Endodermal cell (in vitro differentiated cells): ENCODE results near the gene KLHL14. TPM values are rescaled to one million over a fixed set of nuclear protein-coding genes. Genes with fewer than 3 reads are reported as not detected.
A peak's percentile ranks its signal among the peaks of the same experiment; 100 is the strongest.

ENCODE experiments used
- DNase-seq: peaks from one replicate; pipeline ENCODE4 v3.0.0-alpha.2; 2017
- H3K27ac ChIP-seq: 2 replicates; pipeline ENCODE4 v1.5.1; 2013; ENCODE audit warnings: mild to moderate bottlenecking, low read depth, low read length, moderate library complexity
- H3K27me3 ChIP-seq: 2 replicates; pipeline ENCODE4 v1.6.1; 2013; ENCODE audit warnings: mild to moderate bottlenecking, low read length, moderate library complexity; ENCODE audit not compliant: insufficient read depth, control insufficient read depth, poor library complexity, severe bottlenecking
- H3K36me3 ChIP-seq: 2 replicates; pipeline ENCODE4 v1.7.0; 2013; ENCODE audit warnings: mild to moderate bottlenecking, low read length, moderate library complexity; ENCODE audit not compliant: control insufficient read depth, insufficient read depth
- H3K4me1 ChIP-seq: one replicate; pipeline ENCODE4 v1.7.0; 2013; ENCODE audit warnings: low read length; ENCODE audit not compliant: control insufficient read depth, insufficient read depth
- H3K4me3 ChIP-seq: 2 replicates; pipeline ENCODE4 v1.5.1; 2013; ENCODE audit warnings: mild to moderate bottlenecking, low read length, moderate library complexity
- H3K9ac ChIP-seq: 2 replicates; pipeline ENCODE4 v1.6.1; 2013; ENCODE audit warnings: mild to moderate bottlenecking, low read length, moderate library complexity; ENCODE audit not compliant: poor library complexity, severe bottlenecking; ENCODE audit errors: extremely low read depth
- H3K9me3 ChIP-seq: 2 replicates; pipeline ENCODE4 v1.6.1; 2013; ENCODE audit warnings: mild to moderate bottlenecking, low read length, moderate library complexity; ENCODE audit not compliant: control insufficient read depth
- H3K27ac Mint-ChIP-seq: 2 replicates; pipeline ENCODE4 v1.8.0; 2020; ENCODE audit warnings: mixed read lengths
- H3K27me3 Mint-ChIP-seq: 2 replicates; pipeline ENCODE4 v1.8.0; 2021; ENCODE audit warnings: mild to moderate bottlenecking, mixed read lengths; ENCODE audit not compliant: insufficient read depth
- H3K36me3 Mint-ChIP-seq: 2 replicates; pipeline ENCODE4 v1.8.0; 2020; ENCODE audit warnings: low read depth, mixed read lengths
- H3K4me1 Mint-ChIP-seq: 2 replicates; pipeline ENCODE4 v1.8.0; 2020; ENCODE audit warnings: mixed read lengths
- H3K4me3 Mint-ChIP-seq: 2 replicates; pipeline ENCODE4 v1.8.0; 2020; ENCODE audit warnings: mild to moderate bottlenecking, moderate library complexity, mixed read lengths
- H3K9me3 Mint-ChIP-seq: 2 replicates; pipeline ENCODE4 v1.8.0; 2020; ENCODE audit warnings: mild to moderate bottlenecking, mixed read lengths
- WGBS, 2 experiments: methylation state at CpG; one replicate each; pipeline versions ENCODE4 v1.1.5 to v1.1.7; 2013; ENCODE audit warnings: missing lambda C conversion rate in 2 of 2, mixed read lengths in 1 of 2; ENCODE audit not compliant: insufficient coverage in 1 of 2, insufficient read length in 1 of 2; 5-methylcytosine and 5-hydroxymethylcytosine counted together
- total RNA-seq, 2 donors: library from RNA; stranded (reverse); fragmentation: NEBNext Ultra II Directional in 1 of 2; extraction: Animal tissue kit (Norgen Biotek cat#: 25700) in 1 of 2; gene quantifications; 2 replicates in 1 of 2; 3 replicates in 1 of 2; pipeline ENCODE4 v1.2.1, GENCODE V29; 2021
- TF ChIP-seq, protein P1 (sequence below): fragments of 200-600 bp; sonication (generic); conservative IDR thresholded peaks from 2 replicates; pipeline ENCODE4 v1.5.0; 2021; ENCODE audit warnings: antibody characterized with exemption, mild to moderate bottlenecking

Gene KLHL14
- total RNA-seq, 2 donors from 2014 or later, result 4.2 TPM

DNA sequence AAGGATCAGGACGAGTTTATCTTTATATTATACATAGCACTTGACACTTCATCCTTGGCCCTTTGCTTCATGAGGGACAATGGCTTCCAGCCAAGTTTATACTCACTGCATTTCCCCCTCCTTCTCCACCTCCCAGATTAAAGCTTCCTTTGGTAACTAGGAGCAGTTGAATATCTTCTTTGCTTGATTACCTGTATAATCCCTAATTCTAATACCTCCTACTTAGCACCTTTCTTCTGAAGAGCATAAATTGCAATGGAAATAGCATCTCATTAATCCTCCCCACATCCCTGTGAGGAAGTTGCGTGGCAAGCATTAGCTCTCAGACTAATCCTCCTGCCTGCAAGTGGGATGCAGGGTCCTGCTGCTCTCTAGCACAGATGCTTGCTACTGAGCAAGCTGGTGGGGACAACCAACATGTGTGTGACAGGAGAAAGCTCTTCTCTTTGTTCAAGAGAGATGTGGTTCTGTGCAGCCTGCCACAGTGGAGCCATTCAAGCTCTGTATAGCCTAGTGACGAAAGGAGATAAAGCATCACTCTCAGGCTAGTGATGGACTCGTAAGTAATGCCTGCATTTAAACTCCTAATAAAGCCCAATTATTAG, 19.1 kb downstream of the KLHL14 start:
- Histone ChIP-seq H3K36me3 (no peaks in the 10 kb centered on the region), H3K27me3 (peaks cover 22% of the 10 kb centered on the region), H3K4me3 (no peak overlapping the region), H3K9ac (no peak overlapping the region), H3K4me1 (peaks cover 4% of the 10 kb centered on the region), H3K9me3 (peaks cover 6% of the 10 kb centered on the region), H3K27ac (no peak overlapping the region)
- Mint-ChIP-seq H3K4me3 (no peak overlapping the region), H3K27ac (peak overlapping the region; percentile 92), H3K4me1 (peaks cover 43% of the 10 kb centered on the region), H3K27me3 (peaks cover 14% of the 10 kb centered on the region), H3K36me3 (peaks cover 10% of the 10 kb centered on the region), H3K9me3 (peaks cover 2% of the 10 kb centered on the region)
- DNase-seq, result peak; percentile 56
- TF ChIP-seq, protein P1, sequence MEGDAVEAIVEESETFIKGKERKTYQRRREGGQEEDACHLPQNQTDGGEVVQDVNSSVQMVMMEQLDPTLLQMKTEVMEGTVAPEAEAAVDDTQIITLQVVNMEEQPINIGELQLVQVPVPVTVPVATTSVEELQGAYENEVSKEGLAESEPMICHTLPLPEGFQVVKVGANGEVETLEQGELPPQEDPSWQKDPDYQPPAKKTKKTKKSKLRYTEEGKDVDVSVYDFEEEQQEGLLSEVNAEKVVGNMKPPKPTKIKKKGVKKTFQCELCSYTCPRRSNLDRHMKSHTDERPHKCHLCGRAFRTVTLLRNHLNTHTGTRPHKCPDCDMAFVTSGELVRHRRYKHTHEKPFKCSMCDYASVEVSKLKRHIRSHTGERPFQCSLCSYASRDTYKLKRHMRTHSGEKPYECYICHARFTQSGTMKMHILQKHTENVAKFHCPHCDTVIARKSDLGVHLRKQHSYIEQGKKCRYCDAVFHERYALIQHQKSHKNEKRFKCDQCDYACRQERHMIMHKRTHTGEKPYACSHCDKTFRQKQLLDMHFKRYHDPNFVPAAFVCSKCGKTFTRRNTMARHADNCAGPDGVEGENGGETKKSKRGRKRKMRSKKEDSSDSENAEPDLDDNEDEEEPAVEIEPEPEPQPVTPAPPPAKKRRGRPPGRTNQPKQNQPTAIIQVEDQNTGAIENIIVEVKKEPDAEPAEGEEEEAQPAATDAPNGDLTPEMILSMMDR, result no peak
- WGBS, 2 experiments, result 61 to 74% methylated on average over 3 to 4 of the region's 4 CpGs

DNA sequence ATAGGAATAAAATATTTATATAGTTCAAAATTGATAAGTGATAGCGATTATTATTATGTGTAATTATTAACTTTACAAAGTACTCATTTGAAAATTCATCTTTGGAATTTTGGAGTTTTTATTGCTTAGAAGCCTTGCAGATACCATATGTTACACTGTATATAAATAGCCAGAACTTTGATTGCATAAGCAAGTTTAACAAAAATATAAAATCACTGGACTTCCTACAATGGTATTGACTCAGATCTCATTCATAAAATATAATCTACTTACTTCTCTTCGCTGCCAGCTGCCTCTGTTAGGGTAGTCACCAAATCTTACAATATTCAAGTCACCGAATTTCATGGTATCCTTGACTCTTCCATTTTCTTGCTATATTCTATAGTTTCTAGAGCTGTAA, 22.5 kb downstream of the KLHL14 start:
- H3K27me3 ChIP-seq, result peaks cover 6% of the 10 kb centered on the region
- Mint-ChIP-seq H3K27ac (no peak overlapping the region), H3K4me3 (no peak overlapping the region), H3K36me3 (no peaks in the 10 kb centered on the region), H3K27me3 (peaks cover 2% of the 10 kb centered on the region), H3K9me3 (no peaks in the 10 kb centered on the region), H3K4me1 (peaks cover 35% of the 10 kb centered on the region)
- H3K9me3 ChIP-seq, result no peaks in the 10 kb centered on the region
- H3K4me3 ChIP-seq, result no peak overlapping the region
- H3K36me3 ChIP-seq, result no peaks in the 10 kb centered on the region
- no peak overlapping the region for H3K9ac ChIP-seq
- no peak for DNase-seq
- WGBS, 2 experiments, result 86% methylated on average over 2 of the region's 3 CpGs; no CpG with 5 or more reads in 1 of the 2 experiments
- TF ChIP-seq, protein P1, result no peak
- H3K27ac ChIP-seq, result no peak overlapping the region
- peaks cover 4% of the 10 kb centered on the region for H3K4me1 ChIP-seq

DNA sequence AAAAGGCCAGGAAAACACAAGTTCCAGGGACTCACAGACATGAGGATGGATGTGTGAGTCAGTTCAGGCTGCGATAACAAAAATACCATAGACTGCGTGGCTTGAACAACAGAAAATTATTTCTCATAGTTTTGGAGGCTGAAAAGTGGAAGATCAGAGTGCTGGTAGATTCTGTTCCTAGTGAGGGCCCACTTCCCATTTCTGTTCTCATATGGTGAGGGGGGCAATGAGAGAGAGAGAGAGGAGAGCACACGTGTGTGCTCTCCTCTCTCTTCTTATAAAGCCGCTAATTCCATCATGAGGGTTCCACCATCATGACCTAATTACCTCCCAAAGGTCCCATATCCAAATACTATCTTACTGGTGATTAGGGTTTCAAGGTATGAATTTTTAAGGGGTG, 23.0 kb downstream of the KLHL14 start:
- H3K4me3 ChIP-seq, result no peak overlapping the region
- TF ChIP-seq, protein P1, result no peak
- no peak overlapping the region for H3K4me3 Mint-ChIP-seq
- WGBS, 2 experiments, result 95% methylated on average over 2 of the region's 4 CpGs; no CpG with 5 or more reads in 1 of the 2 experiments
- H3K27me3 ChIP-seq, result peaks cover 6% of the 10 kb centered on the region
- H3K36me3 Mint-ChIP-seq, result no peaks in the 10 kb centered on the region
- no peak overlapping the region for H3K27ac Mint-ChIP-seq
- peaks cover 2% of the 10 kb centered on the region for H3K27me3 Mint-ChIP-seq
- H3K4me1 ChIP-seq, result peaks cover 4% of the 10 kb centered on the region
- H3K9me3 ChIP-seq, result no peaks in the 10 kb centered on the region
- H3K36me3 ChIP-seq, result no peaks in the 10 kb centered on the region
- no peaks in the 10 kb centered on the region for H3K9me3 Mint-ChIP-seq
- no peak overlapping the region for H3K9ac ChIP-seq
- DNase-seq, result no peak
- H3K4me1 Mint-ChIP-seq, result peaks cover 32% of the 10 kb centered on the region
- H3K27ac ChIP-seq, result no peak overlapping the region
